HG02885 (cell line): Measurements from ENCODE around the gene PET100.

Experiments
- ATAC-seq: cut with Tn5 transposase; IDR thresholded peaks from one replicate; pipeline ENCODE4 v1.9.1; 2021; ENCODE audit warnings: mild to moderate bottlenecking; ENCODE audit not compliant: unreplicated experiment, poor library complexity

Gene PET100

DNA sequence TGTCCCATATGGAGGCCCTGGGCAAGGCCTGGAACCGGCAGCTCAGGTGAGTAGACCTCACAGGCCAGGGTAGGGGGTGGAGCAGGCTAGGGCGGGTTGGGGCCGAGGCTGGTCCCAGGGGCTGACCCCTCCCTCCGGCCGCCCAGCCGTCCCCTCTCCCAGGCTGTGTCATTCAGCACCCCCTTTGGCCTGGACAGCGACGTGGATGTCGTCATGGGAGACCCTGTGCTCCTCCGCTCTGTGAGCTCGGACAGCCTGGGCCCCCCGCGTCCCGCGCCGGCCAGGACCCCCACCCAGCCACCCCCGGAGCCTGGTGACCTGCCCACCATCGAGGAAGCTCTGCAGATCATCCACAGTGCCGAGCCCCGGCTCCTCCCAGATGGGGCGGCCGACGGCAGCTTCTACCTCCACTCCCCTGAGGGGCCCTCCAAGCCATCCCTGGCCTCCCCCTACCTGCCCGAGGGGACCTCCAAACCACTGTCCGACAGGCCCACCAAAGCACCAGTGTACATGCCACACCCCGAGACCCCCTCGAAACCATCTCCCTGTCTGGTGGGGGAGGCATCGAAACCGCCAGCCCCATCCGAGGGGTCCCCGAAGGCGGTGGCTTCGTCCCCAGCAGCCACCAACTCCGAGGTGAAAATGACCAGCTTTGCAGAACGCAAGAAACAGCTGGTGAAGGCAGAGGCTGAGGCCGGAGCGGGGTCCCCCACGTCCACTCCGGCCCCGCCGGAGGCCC lies 17.9 kb upstream of the PET100 start:
- ATAC-seq, result no peak

- ATAC-seq, result no peak
Observed at GRCh38 chr19:7612282-7613274, 17.0 kb upstream of the PET100 start.

DNA sequence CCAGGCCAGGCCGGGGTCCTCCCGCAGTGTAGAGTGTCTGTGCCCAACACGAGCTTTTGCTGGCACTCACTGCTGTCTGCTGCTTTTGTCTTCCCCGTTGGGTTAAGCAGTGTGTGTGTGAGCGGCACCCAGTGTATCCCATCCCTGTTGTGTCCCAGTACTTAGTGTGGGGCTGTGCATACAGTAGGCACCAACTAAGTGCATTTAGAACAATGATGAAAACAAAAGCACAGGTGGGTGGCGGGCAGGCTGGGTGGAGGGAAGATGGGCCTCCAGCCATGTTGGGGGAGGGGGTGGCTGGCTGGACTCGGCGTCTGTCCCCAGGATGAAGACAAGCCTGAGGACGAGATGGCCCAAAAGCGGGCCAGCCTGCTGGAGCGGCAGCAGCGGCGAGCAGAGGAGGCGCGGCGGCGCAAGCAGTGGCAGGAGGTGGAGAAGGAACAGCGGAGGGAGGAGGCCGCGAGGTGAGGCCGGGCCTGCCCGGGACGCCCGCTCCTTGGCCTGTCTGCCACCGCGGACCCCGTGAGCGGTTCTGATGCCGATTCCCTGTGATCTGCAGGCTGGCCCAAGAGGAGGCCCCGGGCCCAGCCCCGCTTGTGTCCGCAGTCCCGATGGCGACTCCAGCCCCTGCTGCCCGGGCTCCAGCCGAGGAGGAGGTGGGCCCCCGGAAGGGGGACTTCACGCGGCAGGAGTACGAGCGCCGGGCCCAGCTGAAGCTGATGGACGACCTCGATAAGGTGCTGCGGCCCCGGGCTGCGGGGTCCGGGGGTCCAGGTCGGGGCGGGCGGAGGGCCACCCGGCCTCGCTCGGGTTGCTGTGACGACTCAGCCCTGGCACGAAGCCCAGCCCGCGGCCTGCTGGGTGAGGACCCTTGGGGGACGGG lies 14.5 kb upstream of the PET100 start:
- ATAC-seq, result no peak

DNA sequence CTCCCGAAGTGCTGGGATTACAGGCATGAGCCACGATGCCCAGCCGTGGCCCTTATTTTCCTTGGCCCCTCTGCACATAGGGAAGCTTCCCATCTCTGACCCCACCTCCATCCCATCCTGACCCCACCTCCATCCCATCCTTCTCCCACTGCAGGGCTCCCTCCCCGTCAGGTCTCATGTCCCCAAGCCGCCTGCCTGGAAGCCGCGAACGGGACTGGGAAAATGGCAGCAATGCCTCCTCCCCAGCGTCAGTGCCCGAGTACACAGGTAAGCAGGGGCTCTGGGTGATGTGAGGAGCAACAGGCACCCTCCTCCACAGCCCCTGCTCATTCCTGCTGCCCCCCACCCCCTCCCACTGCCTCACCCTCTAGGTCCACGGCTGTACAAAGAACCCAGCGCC lies 12.4 kb upstream of the PET100 start:
- ATAC-seq, result no peak

GRCh38 chr19:7617735-7618134 lies 11.9 kb upstream of the PET100 start:
- no peak for ATAC-seq

- ATAC-seq, result no peak
Observed at GRCh38 chr19:7618348-7618747, 11.2 kb upstream of the PET100 start.

GRCh38 chr19:7618771-7619510 lies 10.7 kb upstream of the PET100 start:
- ATAC-seq, result no peak

DNA sequence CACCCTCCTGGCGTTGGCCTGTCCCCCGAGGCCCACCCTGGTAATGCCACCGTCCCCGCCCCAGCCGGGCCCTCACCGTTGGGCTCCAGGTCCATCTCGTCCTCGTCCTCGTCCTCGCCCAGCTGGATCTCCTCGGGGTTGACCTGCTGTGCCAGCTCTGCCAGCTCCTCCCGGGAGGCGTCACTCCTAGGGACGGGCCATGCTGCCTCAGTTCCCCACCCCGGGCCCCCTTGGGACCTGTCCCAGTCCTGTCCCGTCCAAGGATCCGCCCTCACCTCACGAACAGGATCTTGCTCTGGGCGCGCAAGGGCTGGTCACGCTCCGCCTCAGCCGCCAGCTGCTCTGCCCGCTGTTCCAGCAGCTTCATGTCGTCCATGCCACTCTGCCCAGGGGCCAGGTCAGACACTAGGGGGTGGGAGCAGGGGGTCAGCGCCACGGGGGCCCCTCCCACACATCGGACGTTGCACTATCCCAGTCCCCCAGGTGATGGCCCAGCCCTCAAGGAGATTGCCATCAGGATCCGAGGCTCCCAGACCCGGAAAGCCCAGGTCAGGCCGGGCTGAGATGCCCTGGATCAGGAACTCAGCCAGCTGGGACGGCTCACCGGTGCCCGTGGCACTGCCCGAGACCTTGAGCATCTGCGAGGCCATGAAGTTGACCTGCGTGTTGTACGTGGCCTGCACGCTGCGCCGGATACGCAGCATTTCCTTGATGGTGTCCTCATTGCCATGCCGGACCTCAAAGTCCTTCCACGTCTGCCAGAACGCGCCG lies 9.7 kb upstream of the PET100 start:
- no peak for ATAC-seq

GRCh38 chr19:7620442-7621412 lies 8.9 kb upstream of the PET100 start:
- ATAC-seq, result no peak

GRCh38 chr19:7622933-7623685 lies 6.5 kb upstream of the PET100 start:
- no peak for ATAC-seq

GRCh38 chr19:7623725-7624603 lies 5.6 kb upstream of the PET100 start:
- no peak for ATAC-seq

DNA sequence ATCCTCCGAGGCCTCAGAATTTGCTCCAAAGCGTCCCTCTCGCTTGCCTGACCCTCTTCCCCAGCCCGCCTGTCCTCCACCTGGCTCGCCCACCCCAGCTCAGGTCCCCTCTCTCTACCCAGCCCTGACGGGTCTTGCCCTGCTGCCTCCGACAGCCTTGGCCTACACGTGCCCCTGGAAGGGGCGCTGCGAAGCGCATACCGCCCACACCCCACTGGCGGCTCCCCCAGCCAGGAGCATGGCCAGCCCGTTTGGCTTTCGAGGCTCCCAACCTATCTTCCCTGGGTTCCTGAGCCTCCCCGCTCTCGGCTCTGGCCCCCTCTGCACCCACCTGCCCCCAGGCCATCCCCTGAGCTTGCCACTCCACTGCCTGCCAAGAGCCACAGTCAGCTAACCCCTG lies 4.8 kb upstream of the PET100 start:
- ATAC-seq, result no peak

DNA sequence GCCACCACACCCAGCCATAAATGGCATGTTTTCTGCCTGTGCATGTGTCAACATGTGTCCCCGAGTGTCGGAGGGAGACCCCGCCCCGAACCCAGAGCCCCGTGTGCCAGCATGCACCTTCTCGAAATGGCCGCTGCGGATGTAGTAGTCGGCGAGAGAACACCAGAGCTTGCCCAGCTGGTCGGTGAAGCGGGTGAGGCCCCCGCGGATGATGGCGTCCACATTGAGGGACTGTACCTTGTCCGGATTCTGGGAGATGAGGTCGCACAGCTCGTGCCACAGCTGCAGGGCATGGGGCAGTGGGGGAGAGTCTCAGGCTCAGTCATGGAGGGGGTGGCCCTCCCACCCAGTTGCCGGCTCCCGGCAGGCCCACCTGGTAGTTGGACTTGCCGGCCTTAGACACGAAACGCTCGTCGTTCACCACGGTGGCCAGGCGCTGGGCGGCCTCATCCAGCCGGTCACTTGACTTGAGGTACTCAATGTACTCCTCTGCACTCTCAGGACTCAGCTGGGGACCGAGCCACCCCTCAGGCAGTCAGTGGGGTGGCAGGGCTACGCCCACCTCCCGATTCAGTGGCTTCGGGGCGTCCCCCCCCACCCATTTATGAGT lies 3.7 kb upstream of the PET100 start:
- ATAC-seq, result no peak

DNA sequence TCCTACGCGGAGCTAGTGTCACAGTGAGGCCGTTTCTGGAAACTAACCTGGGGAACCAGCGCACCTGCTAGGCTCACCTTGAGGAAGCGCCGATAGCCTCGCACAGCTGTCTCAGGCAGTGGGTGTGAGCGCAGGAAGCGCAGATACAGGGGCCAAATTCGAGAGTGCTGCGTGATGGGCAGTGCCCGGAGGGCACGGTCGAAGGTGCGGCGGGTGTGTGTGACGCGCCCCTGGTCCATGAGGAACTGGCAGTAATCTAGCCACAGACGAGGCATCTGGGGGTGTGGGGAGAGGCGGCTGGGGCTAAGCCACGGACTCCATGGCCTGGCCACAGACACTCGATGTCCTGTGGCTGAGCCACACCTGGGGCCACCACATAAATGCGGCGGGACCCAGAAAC lies 2.4 kb upstream of the PET100 start:
- no peak for ATAC-seq

DNA sequence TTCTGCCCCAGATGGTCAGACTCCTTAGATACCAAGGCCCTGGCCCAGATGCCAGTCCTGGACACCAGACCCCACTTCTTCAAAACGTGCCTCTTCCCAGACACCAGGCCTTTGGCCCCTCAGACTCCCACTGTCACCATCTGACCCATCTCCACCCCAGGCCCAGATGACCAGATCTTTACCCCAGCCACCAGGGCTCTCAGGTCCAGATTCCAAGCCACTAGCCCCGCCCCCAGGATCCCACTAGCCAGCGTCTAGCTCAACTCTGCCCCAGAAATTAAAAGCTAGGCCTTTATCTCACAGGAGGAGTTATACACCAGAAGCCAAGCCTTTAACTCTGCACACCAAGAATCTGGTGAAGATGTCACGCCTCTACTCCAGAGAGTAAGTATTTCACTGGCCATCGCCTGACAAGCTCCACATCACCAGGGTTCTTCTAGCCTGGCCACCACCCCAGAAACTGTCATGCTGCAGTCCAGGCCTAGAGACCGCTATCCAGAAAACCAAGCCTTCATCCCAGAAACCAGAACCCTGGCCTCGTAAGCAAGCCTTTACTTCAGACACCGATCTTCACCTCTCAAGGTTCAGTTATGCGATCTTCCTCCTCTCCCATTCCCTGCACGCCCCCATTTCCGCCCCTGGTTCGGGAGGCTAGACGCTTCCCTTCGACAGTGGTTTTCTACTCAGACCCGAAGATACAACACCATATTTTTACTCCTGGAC lies 843 bp upstream of the PET100 start:
- no peak for ATAC-seq
